Fibroblast of lung (primary cell): ENCODE results near the gene CLCA4. TPM values are rescaled to one million over a fixed set of nuclear protein-coding genes. Genes with fewer than 3 reads are reported as not detected.

Experiments used
- DNase-seq, 2 donors: peaks; one replicate each; pipeline versions ENCODE4 v3.0.0 to v3.0.0-alpha.2; 2010; ENCODE audit warnings: low read depth in 2 of 2
- H2AFZ ChIP-seq: 2 replicates; pipeline ENCODE4 v1.5.1; 2012; ENCODE audit warnings: low read length, control low read depth, inconsistent platforms
- H3K27ac ChIP-seq: 2 replicates; pipeline ENCODE4 v1.5.1; 2011; ENCODE audit warnings: low read length, control low read depth; ENCODE audit not compliant: insufficient read depth
- H3K27me3 ChIP-seq: 2 replicates; pipeline ENCODE4 v1.5.1; 2011; ENCODE audit warnings: mild to moderate bottlenecking, low read length; ENCODE audit not compliant: control insufficient read depth, insufficient read depth
- H3K36me3 ChIP-seq: 2 replicates; pipeline ENCODE4 v1.5.1; 2011; ENCODE audit warnings: low read length; ENCODE audit not compliant: control insufficient read depth, insufficient read depth
- H3K4me1 ChIP-seq: 2 replicates; pipeline ENCODE4 v1.5.1; 2011; ENCODE audit warnings: low read length; ENCODE audit not compliant: control insufficient read depth, insufficient read depth; ENCODE audit errors: extremely low read depth
- H3K4me2 ChIP-seq: 2 replicates; pipeline ENCODE4 v1.5.1; 2011; ENCODE audit warnings: low read length, control low read depth; ENCODE audit not compliant: insufficient read depth; ENCODE audit errors: extremely low read depth
- H3K4me3 ChIP-seq, 4 experiments: fragments of 200-600 bp in 1 of 4; sonication (generic) in 1 of 4; replicated peaks in 1 of 4; 2 replicates each; pipeline ENCODE4 v1.5.1; 2011 to 2016; ENCODE audit warnings: low read length in 4 of 4, low read depth in 3 of 4, mild to moderate bottlenecking in 3 of 4, control low read depth in 2 of 4, inconsistent platforms in 1 of 4, mixed read lengths in 1 of 4; ENCODE audit not compliant: insufficient read depth in 1 of 4; ENCODE audit errors: control extremely low read depth in 1 of 4
- H3K79me2 ChIP-seq: 2 replicates; pipeline ENCODE4 v1.5.1; 2012; ENCODE audit warnings: mild to moderate bottlenecking, low read length, inconsistent platforms; ENCODE audit not compliant: control insufficient read depth, insufficient read depth
- H3K9ac ChIP-seq: 2 replicates; pipeline ENCODE4 v1.5.1; 2011; ENCODE audit warnings: mild to moderate bottlenecking, low read length, control low read depth; ENCODE audit not compliant: insufficient read depth
- H3K9me3 ChIP-seq: 2 replicates; pipeline ENCODE4 v1.5.1; 2012; ENCODE audit warnings: low read depth, low read length; ENCODE audit not compliant: control insufficient read depth, insufficient read depth
- H4K20me1 ChIP-seq: 2 replicates; pipeline ENCODE4 v1.5.1; 2011; ENCODE audit warnings: low read length; ENCODE audit not compliant: control insufficient read depth, insufficient read depth; ENCODE audit errors: extremely low read depth
- CTCF ChIP-seq, 2 donors: IDR thresholded peaks in 1 of 2; conservative IDR thresholded peaks in 1 of 2; 1 replicate in 1 of 2; 2 replicates in 1 of 2; pipeline ENCODE4 v1.5.1; 2011 to 2012; ENCODE audit warnings: low read length in 2 of 2, control low read depth in 1 of 2, inconsistent platforms in 1 of 2, low read depth in 1 of 2, mild to moderate bottlenecking in 1 of 2
- EZH2 ChIP-seq: IDR thresholded peaks from 2 replicates; pipeline ENCODE4 v1.5.1; 2012; ENCODE audit warnings: low read length, control low read depth, mild to moderate bottlenecking; ENCODE audit errors: missing control alignments
- polyA plus RNA-seq, 2 donors: library from polyadenylated mRNA; depleted of rRNA in 1 of 2; stranded (reverse) in 1 of 2; unstranded in 1 of 2; fragments of >200 nt; gene quantifications; 2 replicates each; pipeline ENCODE4 v1.2.1, GENCODE V29; 2011 to 2012; ENCODE audit warnings: missing spikeins in 1 of 2
- total RNA-seq: library from RNA; depleted of rRNA; stranded (reverse); fragments of >200 nt; gene quantifications from 2 replicates; pipeline ENCODE4 v1.2.1, GENCODE V29; 2014

Gene CLCA4
- total and polyA plus RNA-seq, 2 donors (not counting 1 experiment from before 2014, with no cell fraction given): not detected

GRCh38 chr1:86552376-86552775 lies 5.5 kb downstream of the CLCA4 start:
- Histone ChIP-seq H4K20me1 (no peaks in the 10 kb centered on the region), H3K4me2 (no peak overlapping the region), H3K9me3 (no peaks in the 10 kb centered on the region), H3K79me2 (no peaks in the 10 kb centered on the region), H3K36me3 (no peaks in the 10 kb centered on the region), H3K9ac (no peak overlapping the region), H3K4me3 (no peak overlapping the region), H3K4me1 (no peaks in the 10 kb centered on the region), H3K27me3 (no peaks in the 10 kb centered on the region), H2AFZ (no peak overlapping the region), H3K27ac (no peak overlapping the region)
- TF ChIP-seq CTCF (conservative IDR thresholded peaks at IDR 0.05 in 1 of 2, IDR thresholded peaks at IDR 0.05 in 1 of 2; ENCODE audit: low read depth in 1 of 2, low read length in 2 of 2): no peak
- no peak for TF ChIP-seq EZH2
- DNase-seq: no peak

GRCh38 chr1:86557739-86558138 lies 10.9 kb downstream of the CLCA4 start:
- DNase-seq: no peak
- TF ChIP-seq CTCF (conservative IDR thresholded peaks at IDR 0.05 in 1 of 2, IDR thresholded peaks at IDR 0.05 in 1 of 2; ENCODE audit: low read depth in 1 of 2, low read length in 2 of 2) (no peak), EZH2 (no peak)
- Histone ChIP-seq H3K36me3 (no peaks in the 10 kb centered on the region), H2AFZ (no peak overlapping the region), H3K79me2 (no peaks in the 10 kb centered on the region), H3K27ac (no peak overlapping the region), H3K27me3 (peaks cover 4% of the 10 kb centered on the region), H3K4me1 (no peaks in the 10 kb centered on the region), H4K20me1 (no peaks in the 10 kb centered on the region), H3K4me3 (no peak overlapping the region), H3K9ac (no peak overlapping the region), H3K4me2 (no peak overlapping the region), H3K9me3 (no peaks in the 10 kb centered on the region)

DNA sequence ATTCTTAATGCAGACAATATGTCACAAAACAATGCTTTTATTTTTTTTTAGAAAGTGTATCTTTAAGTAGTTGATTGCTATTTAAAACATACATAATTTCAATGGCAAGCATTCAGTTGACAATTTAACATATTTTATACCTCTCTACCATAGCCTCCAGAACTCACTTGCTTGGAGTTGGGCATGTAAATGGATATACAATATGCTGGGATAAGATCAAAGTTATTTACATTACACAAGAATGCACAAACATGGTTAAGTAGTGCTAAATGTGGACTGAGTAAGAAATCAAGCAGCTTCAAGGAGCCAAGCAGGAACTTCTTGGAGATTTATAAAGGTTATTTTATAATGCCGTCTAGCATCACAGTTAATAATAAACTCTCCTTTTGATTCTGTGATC lies 17.0 kb downstream of the CLCA4 start:
- H3K9me3 ChIP-seq: no peaks in the 10 kb centered on the region
- H3K4me2 ChIP-seq: no peak overlapping the region
- peaks cover 4% of the 10 kb centered on the region for H3K27me3 ChIP-seq
- no peaks in the 10 kb centered on the region for H3K36me3 ChIP-seq
- H3K9ac ChIP-seq: no peak overlapping the region
- TF ChIP-seq CTCF (conservative IDR thresholded peaks at IDR 0.05 in 1 of 2, IDR thresholded peaks at IDR 0.05 in 1 of 2; ENCODE audit: low read depth in 1 of 2, low read length in 2 of 2) (no peak), EZH2 (no peak)
- no peak overlapping the region for H3K4me3 ChIP-seq
- H2AFZ ChIP-seq: no peak overlapping the region
- H3K4me1 ChIP-seq: no peaks in the 10 kb centered on the region
- H3K27ac ChIP-seq: no peak overlapping the region
- H4K20me1 ChIP-seq: no peaks in the 10 kb centered on the region
- H3K79me2 ChIP-seq: no peaks in the 10 kb centered on the region
- no peak for DNase-seq
